DND-41 (cell line): Measurements from ENCODE around the gene PXN.

Experiments used
- ATAC-seq: fragments of 200-7000 bp; cut with Tn5 transposase; 3 replicates; pipeline ENCODE4 v1.9.1; 2021; ENCODE audit warnings: low read depth; ENCODE audit not compliant: insufficient read depth
- DNase-seq: peaks from one replicate; pipeline ENCODE4 v3.0.0-alpha.2; 2020
- H2AFZ ChIP-seq: 2 replicates; pipeline ENCODE4 v1.6.0; 2012; ENCODE audit warnings: low read depth, low read length
- H3K27ac ChIP-seq: 2 replicates; pipeline ENCODE4 v1.5.1; 2012; ENCODE audit warnings: low read length, inconsistent platforms
- H3K27me3 ChIP-seq: fragments of 200-600 bp; sonication (generic); 2 replicates; pipeline ENCODE4 v1.6.0; 2012; ENCODE audit warnings: low read length, mild to moderate bottlenecking, inconsistent platforms; ENCODE audit not compliant: insufficient read depth, poor library complexity
- H3K36me3 ChIP-seq: 2 replicates; pipeline ENCODE4 v1.5.1; 2012; ENCODE audit warnings: low read length, inconsistent platforms; ENCODE audit not compliant: insufficient read depth
- H3K4me1 ChIP-seq: 2 replicates; pipeline ENCODE4 v1.5.1; 2012; ENCODE audit warnings: mild to moderate bottlenecking, low read length; ENCODE audit not compliant: insufficient read depth
- H3K4me2 ChIP-seq: 2 replicates; pipeline ENCODE4 v1.6.0; 2012; ENCODE audit warnings: mild to moderate bottlenecking, moderate library complexity, low read length, inconsistent platforms; ENCODE audit not compliant: insufficient read depth
- H3K4me3 ChIP-seq, 2 experiments: fragments of 200-600 bp in 1 of 2; shearing (Covaris generic) in 1 of 2; 2 replicates each; pipeline ENCODE4 v1.5.1; 2012 to 2016; ENCODE audit warnings: inconsistent platforms in 2 of 2, low read length in 2 of 2, mild to moderate bottlenecking in 2 of 2, low read depth in 1 of 2, moderate library complexity in 1 of 2
- H3K79me2 ChIP-seq: 2 replicates; pipeline ENCODE4 v1.6.0; 2012; ENCODE audit warnings: low read length, inconsistent platforms; ENCODE audit not compliant: insufficient read depth
- H3K9ac ChIP-seq: 2 replicates; pipeline ENCODE4 v1.6.0; 2012; ENCODE audit warnings: low read depth, mild to moderate bottlenecking, inconsistent platforms, low read length, moderate library complexity
- H3K9me3 ChIP-seq: 2 replicates; pipeline ENCODE4 v1.5.1; 2012; ENCODE audit warnings: low read length, moderate library complexity, mild to moderate bottlenecking, inconsistent platforms; ENCODE audit not compliant: insufficient read depth, severe bottlenecking
- H4K20me1 ChIP-seq: 2 replicates; pipeline ENCODE4 v1.6.0; 2012; ENCODE audit warnings: low read length; ENCODE audit not compliant: insufficient read depth
- CTCF ChIP-seq: IDR thresholded peaks from 2 replicates; pipeline ENCODE4 v1.5.1; 2012; ENCODE audit warnings: borderline replicate concordance, low read length, moderate library complexity, mild to moderate bottlenecking; ENCODE audit not compliant: poor library complexity, severe bottlenecking; ENCODE audit errors: extremely low read depth
- EZH2 ChIP-seq: IDR thresholded peaks from 3 replicates; pipeline ENCODE4 v1.6.1; 2012; ENCODE audit warnings: borderline replicate concordance, low read depth, mild to moderate bottlenecking, moderate library complexity, low read length, inconsistent platforms; ENCODE audit not compliant: severe bottlenecking

PXN gene

GRCh38 chr12:120278137-120279069 is 12.9 kb upstream of the PXN start:
- Histone ChIP-seq H3K9me3 (no peaks in the 10 kb centered on the region), H3K27ac (no peak overlapping the region), H4K20me1 (no peaks in the 10 kb centered on the region), H3K27me3 (no peaks in the 10 kb centered on the region), H3K4me2 (no peak overlapping the region), H3K79me2 (no peaks in the 10 kb centered on the region), H3K36me3 (no peaks in the 10 kb centered on the region), H2AFZ (no peak overlapping the region), H3K4me1 (no peaks in the 10 kb centered on the region), H3K4me3 (no peak overlapping the region), H3K9ac (no peak overlapping the region)
- no peak for TF ChIP-seq EZH2
- no peak for TF ChIP-seq CTCF
- no peak for DNase-seq
- no peak for ATAC-seq

GRCh38 chr12:120276734-120277133 is 11.2 kb upstream of the PXN start:
- ATAC-seq (no peak), DNase-seq (no peak)
- no peaks in the 10 kb centered on the region for H3K4me1 ChIP-seq
- no peaks in the 10 kb centered on the region for H3K79me2 ChIP-seq
- TF ChIP-seq CTCF, result no peak
- H3K9me3 ChIP-seq, result no peaks in the 10 kb centered on the region
- H3K4me3 ChIP-seq, result no peak overlapping the region
- H3K36me3 ChIP-seq, result no peaks in the 10 kb centered on the region
- no peak overlapping the region for H2AFZ ChIP-seq
- no peaks in the 10 kb centered on the region for H3K27me3 ChIP-seq
- no peaks in the 10 kb centered on the region for H4K20me1 ChIP-seq
- no peak overlapping the region for H3K4me2 ChIP-seq
- H3K27ac ChIP-seq, result no peak overlapping the region
- no peak overlapping the region for H3K9ac ChIP-seq

- Histone ChIP-seq H4K20me1 (0 out of 2 replicates have a peak, but pooled peaks cover 5% of the 10 kb centered on the region), H3K4me1 (peaks cover 17% of the 10 kb centered on the region), H3K9me3 (no peaks in the 10 kb centered on the region), H3K27me3 (no peaks in the 10 kb centered on the region), H3K9ac (no peak overlapping the region), H3K79me2 (peaks cover 7% of the 10 kb centered on the region), H3K36me3 (no peaks in the 10 kb centered on the region), H3K4me3 (no peak overlapping the region), H3K4me2 (no peak overlapping the region), H3K27ac (no peak overlapping the region), H2AFZ (no peak overlapping the region)
- no peak for DNase-seq
- ATAC-seq, result no peak
- TF ChIP-seq CTCF, result no peak
- TF ChIP-seq EZH2, result no peak
These were observed 2.2 kb upstream of the PXN start for GRCh38 chr12:120267736-120268135.
